ENCODE measurements around the gene RIMS4.
"Not testable (repeated sequence)": the region's sequence is repeated elsewhere in the genome, so short reads cannot be mapped to it uniquely, and the experiment has no call there.

The RIMS4 gene

GRCh38 chr20:44795836-44796235 is 14.5 kb downstream of the RIMS4 start:
- no peak for DNase-seq (ENCODE audit: low read depth)

DNA sequence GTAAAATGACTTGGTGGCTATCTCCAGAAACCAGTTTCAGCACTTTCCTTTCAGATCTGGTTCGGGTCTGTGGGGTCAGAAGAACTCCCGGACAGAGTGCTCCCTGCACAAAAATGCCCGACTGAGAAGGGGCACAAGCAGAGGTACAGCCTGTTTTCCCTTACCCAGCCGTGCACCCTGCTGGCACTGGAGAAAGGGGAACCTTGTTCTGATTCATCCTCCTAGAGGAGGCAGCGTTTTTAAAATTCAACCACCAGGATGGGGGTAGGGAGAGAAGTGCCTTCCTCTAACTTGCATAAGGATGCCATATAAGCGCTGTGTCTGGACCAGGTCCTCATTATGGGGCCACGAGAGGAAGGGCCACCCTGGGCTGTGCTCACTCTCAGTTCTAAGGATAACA is 17.6 kb downstream of the RIMS4 start:
- DNase-seq (ENCODE audit: low read depth) = no peak

DNA sequence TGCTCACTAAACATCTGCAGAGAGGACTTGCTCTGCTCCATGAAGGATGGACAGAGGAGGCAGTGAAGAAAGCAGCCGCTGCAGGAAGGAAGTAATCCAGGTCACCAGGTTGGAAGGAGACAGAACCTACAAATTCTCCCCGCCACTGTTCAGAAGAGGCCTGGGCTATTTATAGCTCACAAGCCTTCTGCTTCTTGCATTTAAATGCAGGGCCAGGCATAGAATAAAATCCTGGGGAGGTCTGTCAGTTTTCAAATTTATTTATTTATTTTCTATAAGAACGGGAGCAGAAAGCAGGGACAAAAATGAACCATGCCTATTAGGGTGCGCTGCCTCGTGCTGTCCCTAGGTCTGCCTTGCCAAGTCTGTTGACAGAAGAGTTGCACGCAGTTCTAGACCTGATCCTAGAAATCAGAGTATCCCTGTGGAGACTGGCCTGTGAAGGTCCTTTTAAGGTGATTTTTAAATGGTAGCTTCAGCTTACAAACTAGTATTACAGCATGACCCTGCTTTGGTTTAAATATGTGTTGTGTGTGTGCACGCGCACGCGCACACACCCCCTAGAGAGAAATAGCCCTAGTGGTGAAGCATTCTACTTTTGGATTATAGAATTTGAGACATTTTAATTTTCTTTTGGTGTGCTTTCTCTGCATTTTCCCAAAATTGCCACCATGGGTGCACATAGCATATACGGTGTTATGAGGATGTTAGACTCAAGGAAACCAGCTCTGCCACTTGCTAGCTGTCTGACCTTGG is 19.5 kb downstream of the RIMS4 start:
- no peak for DNase-seq (ENCODE audit: low read depth)

- no peak for DNase-seq (ENCODE audit: low read depth)
Observed at GRCh38 chr20:44788706-44789456, 21.5 kb downstream of the RIMS4 start.

DNA sequence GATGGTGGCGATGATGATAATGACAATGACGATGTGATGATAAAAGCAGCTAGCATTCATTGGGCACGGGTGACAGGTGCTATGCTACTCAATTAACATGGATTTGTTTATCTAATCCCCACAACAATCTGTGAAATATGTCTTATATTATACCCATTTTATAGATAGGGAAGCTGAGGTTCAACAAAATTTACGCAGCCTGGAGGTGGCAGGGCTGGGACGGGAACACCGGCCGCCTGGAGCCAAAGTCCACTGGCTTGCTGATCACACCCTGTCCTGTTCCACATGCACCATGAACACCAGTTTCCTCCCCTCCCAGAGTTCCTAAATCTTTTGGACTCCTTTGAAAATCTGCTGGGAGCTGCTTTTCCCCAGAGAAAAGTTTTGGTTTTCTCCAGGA is 23.0 kb downstream of the RIMS4 start:
- DNase-seq (ENCODE audit: low read depth) = no peak

- DNase-seq (ENCODE audit: low read depth) = no peak
Observed at GRCh38 chr20:44785768-44786167, 24.6 kb downstream of the RIMS4 start.

DNA sequence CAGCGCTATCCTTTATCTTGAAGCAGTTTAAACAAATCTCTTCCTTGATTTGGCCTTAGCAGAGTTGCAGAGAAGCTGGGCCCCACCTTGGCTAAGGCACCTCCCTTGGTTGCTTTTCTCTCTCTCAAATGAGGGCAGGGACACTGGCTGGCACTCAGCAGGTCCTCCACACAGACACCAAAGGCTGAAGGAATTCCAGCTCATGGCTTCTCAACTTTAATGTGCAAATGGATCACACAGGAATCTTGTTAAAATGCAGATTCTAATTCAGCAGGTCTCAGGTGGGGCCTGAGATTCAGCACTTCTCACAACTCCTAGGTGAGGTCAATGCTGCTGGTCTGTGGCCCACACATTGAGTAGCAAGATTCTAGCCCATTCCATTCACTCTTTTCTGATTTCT is 25.7 kb downstream of the RIMS4 start:
- no peak for DNase-seq (ENCODE audit: low read depth)

GRCh38 chr20:44781791-44782190 is 28.6 kb downstream of the RIMS4 start:
- no peak for DNase-seq (ENCODE audit: low read depth)

DNA sequence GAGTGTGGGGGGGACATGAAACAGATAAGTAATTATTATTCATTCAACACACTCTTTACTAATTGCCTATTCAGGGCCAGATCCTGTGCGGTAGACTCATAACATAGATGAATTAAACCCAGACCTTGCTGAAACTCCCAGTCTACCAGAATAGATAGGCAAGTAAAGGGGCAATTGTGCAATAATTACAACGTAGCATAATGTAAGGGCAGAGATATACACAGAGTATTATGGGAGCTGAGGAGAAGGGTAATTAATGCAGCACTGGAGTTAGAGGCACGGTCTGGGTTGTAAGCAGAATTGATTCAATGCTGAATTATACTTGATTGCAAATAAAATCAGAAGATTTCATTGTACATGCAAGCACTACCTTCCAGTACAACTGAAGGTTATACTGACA is 29.2 kb downstream of the RIMS4 start:
- no peak for DNase-seq (ENCODE audit: low read depth)

- no peak for DNase-seq (ENCODE audit: low read depth)
Observed at GRCh38 chr20:44780226-44780625, 30.1 kb downstream of the RIMS4 start.

GRCh38 chr20:44776980-44777379 is 33.4 kb downstream of the RIMS4 start:
- DNase-seq (ENCODE audit: low read depth) = no peak

GRCh38 chr20:44773070-44773829 is 37.1 kb downstream of the RIMS4 start:
- no peak for DNase-seq (ENCODE audit: low read depth)

- DNase-seq (ENCODE audit: low read depth) = no peak
Observed at GRCh38 chr20:44772636-44773035, 37.7 kb downstream of the RIMS4 start.

DNA sequence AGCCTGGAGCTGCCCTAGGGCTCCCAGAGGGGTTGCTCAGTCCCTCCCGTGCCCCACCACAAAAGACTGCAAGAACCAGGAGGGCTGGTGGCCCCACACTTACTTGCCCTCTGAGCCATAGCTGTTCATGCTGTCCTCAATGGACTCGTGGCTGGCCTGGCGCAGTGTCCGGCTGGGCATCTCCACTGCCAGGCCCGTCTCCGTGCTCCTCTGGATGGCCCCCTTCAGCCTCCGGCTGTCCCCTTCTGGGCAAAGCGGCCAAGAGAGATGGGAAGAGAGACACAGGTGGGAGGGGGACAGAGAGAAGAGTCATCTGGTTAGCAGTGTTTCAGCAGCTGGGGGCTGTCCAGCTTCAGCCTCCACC is 39.2 kb downstream of the RIMS4 start:
- DNase-seq (ENCODE audit: low read depth) = no peak

DNA sequence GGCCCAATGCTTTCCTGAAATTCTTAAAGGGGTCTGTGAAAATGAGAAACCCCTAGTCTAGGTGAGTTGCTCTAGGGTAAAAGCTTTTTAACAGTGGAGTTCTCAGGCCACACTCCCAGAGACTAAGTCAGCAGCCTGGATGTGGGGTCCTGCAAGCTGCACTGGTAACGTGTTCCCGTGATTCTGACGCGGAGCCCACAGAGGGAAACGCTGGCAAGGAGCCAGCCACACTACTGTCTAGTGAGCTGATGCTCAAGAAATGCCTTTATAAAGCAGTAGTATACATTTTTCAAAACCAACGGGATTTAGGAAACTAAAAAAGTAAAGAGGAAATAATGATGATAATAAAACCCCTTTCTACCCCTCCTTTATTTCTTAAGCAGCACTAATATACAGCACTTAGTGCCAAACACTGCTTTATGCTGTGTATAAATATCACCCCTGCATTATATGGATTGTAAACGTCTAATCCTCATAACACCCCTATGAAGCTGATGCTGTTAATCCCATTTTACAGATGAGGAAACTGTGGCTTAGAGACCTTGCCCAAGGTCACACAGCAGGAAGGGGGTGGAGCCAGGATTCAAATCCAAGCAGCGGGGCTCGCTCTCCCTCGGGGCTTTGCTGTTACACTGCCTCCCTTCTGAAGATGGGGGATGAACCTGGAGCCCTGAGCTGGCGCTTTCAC is 39.7 kb downstream of the RIMS4 start:
- no peak for DNase-seq (ENCODE audit: low read depth)

- no peak for DNase-seq (ENCODE audit: low read depth)
Observed at GRCh38 chr20:44769481-44769863, 40.9 kb downstream of the RIMS4 start.

DNA sequence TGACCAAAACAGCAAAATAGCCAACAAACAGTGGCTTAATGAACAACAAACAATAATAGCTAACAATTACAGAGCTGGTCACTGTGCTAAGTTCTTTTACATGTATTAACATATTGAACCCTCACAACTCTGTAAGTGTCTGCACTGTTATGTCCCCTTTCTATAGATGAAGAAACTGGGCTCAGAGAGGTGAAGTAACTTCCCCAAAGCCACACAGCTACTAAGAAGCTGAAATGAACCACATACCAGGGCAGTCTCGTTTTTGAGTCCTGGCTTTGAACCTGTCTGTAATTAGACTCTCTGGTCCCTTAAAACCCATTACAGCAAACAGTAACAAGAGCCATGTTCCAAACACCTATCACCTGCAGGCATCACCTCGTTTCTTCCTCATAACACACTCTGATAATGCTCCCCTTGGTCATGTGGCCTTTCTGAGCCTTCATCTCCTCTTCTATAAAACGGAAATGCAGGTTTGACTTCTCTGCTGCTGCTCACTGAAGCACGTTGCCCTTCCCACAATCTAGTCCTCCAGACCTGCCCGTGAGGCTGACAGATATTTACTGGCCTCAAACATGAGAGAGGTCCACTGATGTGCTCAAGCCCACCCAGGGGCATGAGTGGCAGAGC is 41.4 kb downstream of the RIMS4 start:
- no peak for DNase-seq (ENCODE audit: low read depth)

- no peak for DNase-seq (ENCODE audit: low read depth)
Observed at GRCh38 chr20:44768256-44768655, 42.1 kb downstream of the RIMS4 start.

DNA sequence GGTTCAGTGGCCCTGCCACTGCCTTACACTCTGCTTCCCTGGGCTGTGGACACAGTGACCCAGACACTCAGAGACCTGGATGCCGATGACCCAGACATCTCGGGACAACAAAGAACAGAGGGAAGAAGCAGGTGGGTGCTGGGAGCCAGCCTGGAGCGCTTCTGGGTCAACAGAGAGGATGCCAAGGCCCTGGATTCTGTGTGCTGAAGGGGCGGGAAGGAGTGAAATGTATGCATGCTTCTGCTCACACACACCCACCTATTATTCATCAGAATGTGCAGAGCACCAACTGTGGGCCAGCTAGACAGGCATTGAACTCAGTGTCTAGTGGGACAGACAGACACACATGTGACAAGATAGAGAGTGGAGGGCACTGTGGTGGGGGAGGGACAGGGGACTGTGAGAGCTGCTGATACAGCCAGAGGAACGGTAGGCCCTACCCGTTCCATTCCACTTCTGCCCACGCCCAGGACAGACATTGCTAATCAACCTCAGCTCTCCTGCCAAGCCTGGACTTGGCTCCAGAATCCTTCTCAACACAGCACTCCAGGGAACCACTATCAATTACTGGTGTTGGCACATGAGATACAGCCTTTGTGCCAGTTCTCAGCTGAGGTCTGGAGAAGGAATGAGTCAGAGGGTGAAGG is 44.5 kb downstream of the RIMS4 start:
- DNase-seq (ENCODE audit: low read depth) = no peak

DNA sequence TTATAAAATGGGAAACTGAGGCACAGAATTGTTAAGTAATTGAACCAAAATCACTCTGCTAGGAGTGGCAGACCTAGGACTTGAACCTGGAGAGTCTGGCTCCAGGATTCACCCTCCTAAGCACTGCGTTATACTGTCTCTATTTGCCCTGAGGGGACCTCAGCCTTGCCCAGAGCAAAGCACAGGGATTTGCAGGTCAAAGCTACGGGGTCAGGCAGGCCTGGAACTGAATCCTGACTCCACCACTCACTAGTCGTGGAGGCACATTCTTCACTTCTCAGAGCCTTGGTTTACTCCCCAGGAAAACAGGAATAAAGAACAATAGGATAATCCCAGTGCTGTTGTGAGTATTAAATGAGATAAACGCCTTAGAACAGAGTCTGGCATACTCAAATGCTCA is 45.3 kb downstream of the RIMS4 start:
- no peak for DNase-seq (ENCODE audit: low read depth)

- DNase-seq (ENCODE audit: low read depth) = not testable (repeated sequence)
Observed at GRCh38 chr20:44763798-44764197, 46.5 kb downstream of the RIMS4 start.
